Measurements from ENCODE around the gene ABCC6. TPM values are rescaled to one million over a fixed set of nuclear protein-coding genes. Genes with fewer than 3 reads are reported as not detected.
A peak's percentile ranks its signal among the peaks of the same experiment; 100 is the strongest.
"Not testable (repeated sequence)": the region's sequence is repeated elsewhere in the genome, so short reads cannot be mapped to it uniquely, and the experiment has no call there.

The ABCC6 gene
- total and polyA plus RNA-seq, 4 donors: 50.6 to 162 (median 95.9) TPM

DNA sequence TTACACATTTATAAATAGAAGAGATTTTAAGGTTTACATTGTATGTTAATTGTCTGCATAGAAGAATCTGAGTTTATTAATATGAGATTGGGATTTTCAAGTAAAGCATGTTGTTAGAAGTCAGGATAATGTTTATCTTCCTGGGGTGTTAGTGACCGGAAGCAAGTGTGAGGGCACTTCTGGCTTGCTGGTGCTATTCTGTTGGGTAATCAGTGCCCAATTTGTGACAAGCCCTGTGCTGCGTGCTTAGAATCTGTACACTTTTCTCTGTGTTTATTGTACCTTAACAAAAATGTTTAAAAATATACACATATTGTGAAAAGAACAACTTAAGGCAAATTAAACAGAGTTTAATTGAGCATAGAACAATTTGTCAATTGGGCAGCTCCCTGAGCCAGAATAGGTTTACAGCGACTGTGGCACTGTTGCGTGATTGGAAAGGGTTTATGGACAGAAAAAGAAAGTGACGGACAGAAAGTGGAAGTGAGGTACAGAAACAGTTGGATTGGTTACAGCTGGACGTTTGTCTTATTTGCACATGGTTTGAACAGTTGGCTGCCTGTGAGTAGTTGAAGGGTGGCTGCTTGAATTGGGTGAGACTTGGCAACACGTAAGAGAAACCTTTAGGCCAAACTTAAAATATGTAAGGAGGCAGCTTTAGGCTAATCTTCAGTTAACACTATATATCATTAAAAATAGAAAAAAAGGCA, 26.5 kb upstream of the ABCC6 start:
- not testable (repeated sequence) for H3K27me3 ChIP-seq (ENCODE audit: control insufficient read depth in 4 of 4, insufficient read depth in 4 of 4, low read length in 3 of 4); H3K4me3 ChIP-seq (ENCODE audit: low read depth in 1 of 3, low read length in 3 of 3); H3K27ac ChIP-seq (ENCODE audit: low read depth in 1 of 2, low read length in 2 of 2); H3K9ac ChIP-seq (ENCODE audit: low read depth in 1 of 2, low read length in 2 of 2); DNase-seq (ENCODE audit: low spot score); H3K36me3 ChIP-seq (ENCODE audit: control insufficient read depth in 4 of 4, insufficient read depth in 3 of 4, low read depth in 1 of 4, low read length in 3 of 4); H3K9me3 ChIP-seq (ENCODE audit: control insufficient read depth in 4 of 4, low read length in 3 of 4); H3K4me1 ChIP-seq (ENCODE audit: control insufficient read depth in 4 of 4, insufficient read depth in 4 of 4, low read length in 3 of 4)
- 30% methylated on average over 3 of the region's 7 CpGs for WGBS
- TF ChIP-seq GABPA (IDR thresholded peaks at IDR 0.05 in 1 of 2, conservative IDR thresholded peaks at IDR 0.05 in 1 of 2): peak in 1 of 2 donors; percentile 36

DNA sequence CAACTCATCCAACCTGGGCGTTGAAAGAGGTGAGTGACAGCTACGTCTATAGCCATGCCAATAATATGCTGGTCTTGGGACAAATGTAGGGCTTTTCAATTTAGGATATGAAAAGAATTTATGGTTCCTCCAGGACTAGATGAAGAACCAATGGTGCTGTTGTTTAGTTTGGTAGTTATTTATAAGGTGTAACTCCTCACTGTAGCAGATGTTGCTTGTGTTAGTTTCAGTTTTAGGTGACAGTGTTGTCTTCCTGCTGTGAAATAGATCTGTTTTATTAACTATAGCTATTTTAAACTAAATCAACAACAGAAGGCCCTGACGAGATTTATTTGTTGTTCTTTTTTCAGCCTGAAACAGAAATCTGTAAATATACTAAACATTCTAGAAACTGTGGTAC, 24.1 kb upstream of the ABCC6 start:
- H3K27ac ChIP-seq (ENCODE audit: low read depth in 1 of 2, low read length in 2 of 2); H3K9ac ChIP-seq (ENCODE audit: low read depth in 1 of 2, low read length in 2 of 2); H3K9me3 ChIP-seq (ENCODE audit: control insufficient read depth in 4 of 4, low read length in 3 of 4); H3K36me3 ChIP-seq (ENCODE audit: control insufficient read depth in 4 of 4, insufficient read depth in 3 of 4, low read depth in 1 of 4, low read length in 3 of 4); H3K27me3 ChIP-seq (ENCODE audit: control insufficient read depth in 4 of 4, insufficient read depth in 4 of 4, low read length in 3 of 4); H3K4me3 ChIP-seq (ENCODE audit: low read depth in 1 of 3, low read length in 3 of 3); H3K4me1 ChIP-seq (ENCODE audit: control insufficient read depth in 4 of 4, insufficient read depth in 4 of 4, low read length in 3 of 4); DNase-seq (ENCODE audit: low spot score): not testable (repeated sequence)
- WGBS: no CpG with 5 or more reads among the region's 3 CpGs

- H3K4me3 ChIP-seq (ENCODE audit: low read depth in 1 of 3, low read length in 3 of 3); H3K27ac ChIP-seq (ENCODE audit: low read depth in 1 of 2, low read length in 2 of 2); H3K4me1 ChIP-seq (ENCODE audit: control insufficient read depth in 4 of 4, insufficient read depth in 4 of 4, low read length in 3 of 4); H3K36me3 ChIP-seq (ENCODE audit: control insufficient read depth in 4 of 4, insufficient read depth in 3 of 4, low read depth in 1 of 4, low read length in 3 of 4); H3K9me3 ChIP-seq (ENCODE audit: control insufficient read depth in 4 of 4, low read length in 3 of 4); DNase-seq (ENCODE audit: low spot score); H3K9ac ChIP-seq (ENCODE audit: low read depth in 1 of 2, low read length in 2 of 2); H3K27me3 ChIP-seq (ENCODE audit: control insufficient read depth in 4 of 4, insufficient read depth in 4 of 4, low read length in 3 of 4): not testable (repeated sequence)
- 86% methylated on average over 5 of the region's 8 CpGs for WGBS
Measured at GRCh38 chr16:16246578-16247262, 23.4 kb upstream of the ABCC6 start.

GRCh38 chr16:16243886-16244285, 20.6 kb upstream of the ABCC6 start:
- H3K4me3 ChIP-seq (ENCODE audit: low read depth in 1 of 3, low read length in 3 of 3); H3K9me3 ChIP-seq (ENCODE audit: control insufficient read depth in 4 of 4, low read length in 3 of 4); H3K36me3 ChIP-seq (ENCODE audit: control insufficient read depth in 4 of 4, insufficient read depth in 3 of 4, low read depth in 1 of 4, low read length in 3 of 4); DNase-seq (ENCODE audit: low spot score); H3K27ac ChIP-seq (ENCODE audit: low read depth in 1 of 2, low read length in 2 of 2); H3K9ac ChIP-seq (ENCODE audit: low read depth in 1 of 2, low read length in 2 of 2); H3K27me3 ChIP-seq (ENCODE audit: control insufficient read depth in 4 of 4, insufficient read depth in 4 of 4, low read length in 3 of 4); H3K4me1 ChIP-seq (ENCODE audit: control insufficient read depth in 4 of 4, insufficient read depth in 4 of 4, low read length in 3 of 4): not testable (repeated sequence)
- WGBS: 96% methylated on average over 9 of the region's 11 CpGs

- not testable (repeated sequence) for H3K9ac ChIP-seq (ENCODE audit: low read depth in 1 of 2, low read length in 2 of 2); H3K4me3 ChIP-seq (ENCODE audit: low read depth in 1 of 3, low read length in 3 of 3); H3K27ac ChIP-seq (ENCODE audit: low read depth in 1 of 2, low read length in 2 of 2); H3K4me1 ChIP-seq (ENCODE audit: control insufficient read depth in 4 of 4, insufficient read depth in 4 of 4, low read length in 3 of 4); DNase-seq (ENCODE audit: low spot score); H3K27me3 ChIP-seq (ENCODE audit: control insufficient read depth in 4 of 4, insufficient read depth in 4 of 4, low read length in 3 of 4); H3K36me3 ChIP-seq (ENCODE audit: control insufficient read depth in 4 of 4, insufficient read depth in 3 of 4, low read depth in 1 of 4, low read length in 3 of 4); H3K9me3 ChIP-seq (ENCODE audit: control insufficient read depth in 4 of 4, low read length in 3 of 4)
- WGBS: 95% methylated on average over 4 of the region's 4 CpGs
Measured at GRCh38 chr16:16240667-16241066, 17.4 kb upstream of the ABCC6 start.

DNA sequence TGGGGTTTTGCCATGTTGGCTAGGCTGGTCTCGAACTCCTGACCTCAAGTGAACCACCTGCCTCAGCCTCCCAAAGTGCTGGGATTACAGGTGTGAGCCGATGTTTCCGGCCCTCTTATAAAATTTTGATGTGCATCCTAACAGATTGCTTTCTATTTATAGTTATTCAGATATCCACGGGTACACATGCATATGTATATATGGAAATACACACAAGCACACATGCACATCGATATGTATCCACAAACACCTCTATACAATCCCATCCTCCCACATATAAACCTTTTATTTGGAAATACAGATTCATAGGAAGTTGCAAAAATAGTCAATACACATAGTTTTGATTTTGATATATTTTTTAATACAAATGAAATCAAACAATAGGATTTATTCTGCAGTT, 14.4 kb upstream of the ABCC6 start:
- not testable (repeated sequence) for H3K9me3 ChIP-seq (ENCODE audit: control insufficient read depth in 4 of 4, low read length in 3 of 4); H3K4me3 ChIP-seq (ENCODE audit: low read depth in 1 of 3, low read length in 3 of 3); H3K9ac ChIP-seq (ENCODE audit: low read depth in 1 of 2, low read length in 2 of 2); H3K27me3 ChIP-seq (ENCODE audit: control insufficient read depth in 4 of 4, insufficient read depth in 4 of 4, low read length in 3 of 4); H3K27ac ChIP-seq (ENCODE audit: low read depth in 1 of 2, low read length in 2 of 2); DNase-seq (ENCODE audit: low spot score); H3K4me1 ChIP-seq (ENCODE audit: control insufficient read depth in 4 of 4, insufficient read depth in 4 of 4, low read length in 3 of 4); H3K36me3 ChIP-seq (ENCODE audit: control insufficient read depth in 4 of 4, insufficient read depth in 3 of 4, low read depth in 1 of 4, low read length in 3 of 4)
- 95% methylated on average over 5 of the region's 5 CpGs for WGBS

GRCh38 chr16:16237071-16237470, 13.8 kb upstream of the ABCC6 start:
- H3K36me3 ChIP-seq (ENCODE audit: control insufficient read depth in 4 of 4, insufficient read depth in 3 of 4, low read depth in 1 of 4, low read length in 3 of 4); H3K27ac ChIP-seq (ENCODE audit: low read depth in 1 of 2, low read length in 2 of 2); DNase-seq (ENCODE audit: low spot score); H3K4me1 ChIP-seq (ENCODE audit: control insufficient read depth in 4 of 4, insufficient read depth in 4 of 4, low read length in 3 of 4); H3K9ac ChIP-seq (ENCODE audit: low read depth in 1 of 2, low read length in 2 of 2); H3K9me3 ChIP-seq (ENCODE audit: control insufficient read depth in 4 of 4, low read length in 3 of 4); H3K27me3 ChIP-seq (ENCODE audit: control insufficient read depth in 4 of 4, insufficient read depth in 4 of 4, low read length in 3 of 4); H3K4me3 ChIP-seq (ENCODE audit: low read depth in 1 of 3, low read length in 3 of 3): not testable (repeated sequence)
- 94% methylated on average over 6 of the region's 6 CpGs for WGBS

GRCh38 chr16:16232692-16233061, 9.4 kb upstream of the ABCC6 start:
- no CpG with 5 or more reads among the region's 39 CpGs for WGBS
- not testable (repeated sequence) for H3K27ac ChIP-seq (ENCODE audit: low read depth in 1 of 2, low read length in 2 of 2)

More at GRCh38 chr16:16232692-16233061, 9.4 kb upstream of the ABCC6 start:
- H3K4me1 ChIP-seq (ENCODE audit: control insufficient read depth in 4 of 4, insufficient read depth in 4 of 4, low read length in 3 of 4); H3K9ac ChIP-seq (ENCODE audit: low read depth in 1 of 2, low read length in 2 of 2); DNase-seq (ENCODE audit: low spot score); H3K36me3 ChIP-seq (ENCODE audit: control insufficient read depth in 4 of 4, insufficient read depth in 3 of 4, low read depth in 1 of 4, low read length in 3 of 4); H3K4me3 ChIP-seq (ENCODE audit: low read depth in 1 of 3, low read length in 3 of 3); H3K9me3 ChIP-seq (ENCODE audit: control insufficient read depth in 4 of 4, low read length in 3 of 4); H3K27me3 ChIP-seq (ENCODE audit: control insufficient read depth in 4 of 4, insufficient read depth in 4 of 4, low read length in 3 of 4): not testable (repeated sequence)
